Type B pancreatic cell (in vitro differentiated cells): Measurements from ENCODE around the gene GNAZ. TPM values are rescaled to one million over a fixed set of nuclear protein-coding genes. Genes with fewer than 3 reads are reported as not detected.

Experiments
- DNase-seq: peaks from one replicate; pipeline ENCODE4 v3.0.0; 2021; ENCODE audit warnings: mixed read lengths; ENCODE audit not compliant: unreplicated experiment; ENCODE audit errors: extremely low spot score
- H3K27ac Mint-ChIP-seq: 2 replicates; pipeline ENCODE4 v1.8.0; 2021; ENCODE audit warnings: mild to moderate bottlenecking, mixed read lengths
- H3K27me3 Mint-ChIP-seq: 2 replicates; pipeline ENCODE4 v1.8.0; 2021; ENCODE audit warnings: mixed read lengths
- H3K36me3 Mint-ChIP-seq: 2 replicates; pipeline ENCODE4 v1.8.0; 2021; ENCODE audit warnings: mixed read lengths
- H3K4me1 Mint-ChIP-seq: one replicate; pipeline ENCODE4 v1.8.0; 2021; ENCODE audit warnings: mixed read lengths; ENCODE audit not compliant: unreplicated experiment
- H3K4me3 Mint-ChIP-seq: 2 replicates; pipeline ENCODE4 v1.8.0; 2021; ENCODE audit warnings: mild to moderate bottlenecking, mixed read lengths
- H3K9me3 Mint-ChIP-seq: 2 replicates; pipeline ENCODE4 v1.8.0; 2021; ENCODE audit warnings: mixed read lengths
- total RNA-seq: library from RNA; stranded (reverse); gene quantifications from 2 replicates; pipeline ENCODE4 v1.2.1, GENCODE V29; 2021; ENCODE audit warnings: low replicate concordance
- TF ChIP-seq, protein P1 (sequence below): fragments of 200-600 bp; sonication (generic); conservative IDR thresholded peaks from 2 replicates; pipeline ENCODE4 v1.5.0; 2021; ENCODE audit warnings: antibody characterized with exemption, mild to moderate bottlenecking

The GNAZ gene
- total RNA-seq, 1 donor from 2014 or later: 14.4 TPM

DNA sequence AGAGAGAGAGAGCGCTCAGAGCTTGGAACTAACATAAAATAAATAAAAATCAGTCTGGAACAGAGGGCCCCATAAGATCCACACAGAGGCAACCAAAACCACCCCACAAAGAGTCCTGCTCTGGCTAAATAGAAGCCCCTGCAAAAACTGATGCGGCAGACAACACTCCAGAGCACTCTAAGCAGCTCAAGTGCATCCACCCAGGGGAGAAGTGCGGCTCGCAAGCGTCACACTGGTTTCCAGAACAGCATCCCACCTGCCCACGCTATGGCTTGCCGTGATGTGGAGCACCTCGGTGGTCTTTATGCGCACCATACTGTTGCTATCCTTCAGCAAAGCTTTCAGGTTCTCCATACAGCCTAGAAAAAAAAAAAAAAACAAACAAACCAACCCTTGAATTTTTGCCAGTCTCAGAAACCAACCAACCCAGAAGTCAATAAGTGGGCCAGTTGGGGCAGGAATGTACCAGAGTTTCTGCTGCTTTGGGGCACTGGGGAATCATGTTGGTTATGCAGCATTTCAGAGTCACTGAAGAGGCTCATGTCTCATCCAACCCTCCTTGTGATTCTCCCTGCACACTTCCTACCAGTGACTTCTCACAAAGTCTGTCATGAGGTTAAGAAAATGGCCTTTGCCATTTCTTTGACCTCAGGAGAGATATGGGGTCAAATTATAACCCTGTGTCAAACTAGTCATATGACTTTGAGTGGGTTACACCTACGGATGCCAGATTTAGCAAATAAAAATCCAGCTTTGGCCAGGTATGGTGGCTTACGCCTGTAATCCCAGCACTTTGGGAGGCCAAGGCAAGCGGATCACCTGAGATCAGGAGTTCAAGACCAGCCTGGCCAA lies 68.5 kb downstream of the GNAZ start:
- Mint-ChIP-seq H3K4me3 (no peak overlapping the region), H3K27ac (peak overlapping the region; percentile 23)

DNA sequence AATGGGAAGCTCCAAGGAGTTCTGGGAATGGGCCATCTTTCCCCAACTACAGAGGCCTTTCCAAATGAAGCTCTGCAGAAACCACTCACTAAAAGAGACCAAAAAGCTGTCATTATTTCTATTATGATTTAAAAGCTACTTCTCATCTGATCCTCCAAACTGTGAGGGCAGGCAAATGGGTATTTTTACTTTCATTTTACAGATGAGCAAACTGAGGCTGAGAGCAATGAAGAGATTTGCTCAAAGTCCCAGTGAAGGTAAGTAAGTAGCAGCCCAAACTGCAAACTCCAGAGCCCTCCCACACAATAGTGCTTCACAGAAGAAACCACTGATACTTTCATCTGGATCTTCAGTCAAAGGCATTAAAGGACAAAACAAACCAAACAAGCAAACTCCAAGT lies 70.1 kb downstream of the GNAZ start:
- TF ChIP-seq, protein P1, sequence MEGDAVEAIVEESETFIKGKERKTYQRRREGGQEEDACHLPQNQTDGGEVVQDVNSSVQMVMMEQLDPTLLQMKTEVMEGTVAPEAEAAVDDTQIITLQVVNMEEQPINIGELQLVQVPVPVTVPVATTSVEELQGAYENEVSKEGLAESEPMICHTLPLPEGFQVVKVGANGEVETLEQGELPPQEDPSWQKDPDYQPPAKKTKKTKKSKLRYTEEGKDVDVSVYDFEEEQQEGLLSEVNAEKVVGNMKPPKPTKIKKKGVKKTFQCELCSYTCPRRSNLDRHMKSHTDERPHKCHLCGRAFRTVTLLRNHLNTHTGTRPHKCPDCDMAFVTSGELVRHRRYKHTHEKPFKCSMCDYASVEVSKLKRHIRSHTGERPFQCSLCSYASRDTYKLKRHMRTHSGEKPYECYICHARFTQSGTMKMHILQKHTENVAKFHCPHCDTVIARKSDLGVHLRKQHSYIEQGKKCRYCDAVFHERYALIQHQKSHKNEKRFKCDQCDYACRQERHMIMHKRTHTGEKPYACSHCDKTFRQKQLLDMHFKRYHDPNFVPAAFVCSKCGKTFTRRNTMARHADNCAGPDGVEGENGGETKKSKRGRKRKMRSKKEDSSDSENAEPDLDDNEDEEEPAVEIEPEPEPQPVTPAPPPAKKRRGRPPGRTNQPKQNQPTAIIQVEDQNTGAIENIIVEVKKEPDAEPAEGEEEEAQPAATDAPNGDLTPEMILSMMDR: no peak
- no peak overlapping the region for H3K4me3 Mint-ChIP-seq
- peaks cover 28% of the 10 kb centered on the region for H3K4me1 Mint-ChIP-seq
- H3K27ac Mint-ChIP-seq: no peak overlapping the region
- no peaks in the 10 kb centered on the region for H3K27me3 Mint-ChIP-seq
- H3K36me3 Mint-ChIP-seq: no peaks in the 10 kb centered on the region
- DNase-seq: no peak
- no peaks in the 10 kb centered on the region for H3K9me3 Mint-ChIP-seq

More for the DNA sequence above, 68.5 kb downstream of the GNAZ start:
- no peaks in the 10 kb centered on the region for H3K36me3 Mint-ChIP-seq
- H3K4me1 Mint-ChIP-seq: peaks cover 23% of the 10 kb centered on the region
- H3K27me3 Mint-ChIP-seq: no peaks in the 10 kb centered on the region
- no peak for DNase-seq
- TF ChIP-seq, protein P1: no peak
- H3K9me3 Mint-ChIP-seq: no peaks in the 10 kb centered on the region

DNA sequence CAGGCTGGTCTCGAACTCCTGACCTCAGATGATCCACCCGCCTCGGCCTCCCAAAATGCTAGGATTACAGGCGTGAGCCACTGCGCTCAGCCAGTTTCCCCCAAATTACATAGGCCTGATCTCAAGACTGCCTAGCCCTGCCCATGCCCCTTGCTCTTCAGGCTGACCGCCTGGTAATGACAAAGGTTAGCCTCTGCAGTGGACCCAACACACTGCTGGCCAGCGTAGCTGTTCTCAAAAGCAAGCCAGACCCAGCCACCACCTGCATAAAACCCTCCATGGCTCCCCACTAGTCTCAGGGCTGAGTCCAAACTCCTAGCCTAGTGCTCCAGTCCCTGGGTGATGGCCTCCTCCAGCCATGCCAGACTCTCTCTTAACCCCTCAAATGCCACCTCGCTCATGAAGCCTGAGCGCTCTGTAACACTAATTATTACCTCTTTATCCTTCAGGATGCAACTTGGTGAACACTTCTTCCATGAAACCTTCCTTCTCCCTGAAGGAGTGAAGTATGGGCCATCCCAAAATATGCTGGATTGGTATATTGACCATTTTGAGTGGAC lies 72.3 kb downstream of the GNAZ start:
- peaks cover 37% of the 10 kb centered on the region for H3K4me1 Mint-ChIP-seq
- H3K27me3 Mint-ChIP-seq: no peaks in the 10 kb centered on the region
- no peaks in the 10 kb centered on the region for H3K9me3 Mint-ChIP-seq
- no peaks in the 10 kb centered on the region for H3K36me3 Mint-ChIP-seq
- TF ChIP-seq, protein P1: no peak
- H3K27ac Mint-ChIP-seq: peak overlapping the region; percentile 84
- peak overlapping the region; percentile 77 for H3K4me3 Mint-ChIP-seq
- DNase-seq: no peak

DNA sequence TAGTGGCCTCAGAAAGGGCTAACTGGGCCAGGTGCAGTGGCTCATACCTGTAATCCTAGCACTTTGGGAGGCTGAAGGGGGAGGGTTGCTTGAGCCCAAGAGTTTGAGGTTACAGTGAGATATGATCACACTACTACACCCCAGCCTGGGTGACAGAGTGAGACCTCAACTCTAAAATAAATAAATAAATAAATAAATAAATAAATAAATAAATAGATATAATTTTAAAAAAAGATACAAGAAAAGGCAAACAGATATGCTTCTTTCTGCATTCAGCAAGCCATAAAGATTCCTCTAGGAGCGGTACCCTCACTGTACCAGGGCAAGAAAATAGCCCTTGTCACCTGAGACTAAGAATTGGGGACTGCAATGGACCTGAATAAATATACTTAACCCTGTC lies 72.8 kb downstream of the GNAZ start:
- no peak for DNase-seq
- Mint-ChIP-seq H3K36me3 (no peaks in the 10 kb centered on the region), H3K9me3 (no peaks in the 10 kb centered on the region), H3K27me3 (no peaks in the 10 kb centered on the region), H3K27ac (peak overlapping the region; percentile 84), H3K4me1 (peaks cover 37% of the 10 kb centered on the region), H3K4me3 (no peak overlapping the region)
- TF ChIP-seq, protein P1: no peak

DNA sequence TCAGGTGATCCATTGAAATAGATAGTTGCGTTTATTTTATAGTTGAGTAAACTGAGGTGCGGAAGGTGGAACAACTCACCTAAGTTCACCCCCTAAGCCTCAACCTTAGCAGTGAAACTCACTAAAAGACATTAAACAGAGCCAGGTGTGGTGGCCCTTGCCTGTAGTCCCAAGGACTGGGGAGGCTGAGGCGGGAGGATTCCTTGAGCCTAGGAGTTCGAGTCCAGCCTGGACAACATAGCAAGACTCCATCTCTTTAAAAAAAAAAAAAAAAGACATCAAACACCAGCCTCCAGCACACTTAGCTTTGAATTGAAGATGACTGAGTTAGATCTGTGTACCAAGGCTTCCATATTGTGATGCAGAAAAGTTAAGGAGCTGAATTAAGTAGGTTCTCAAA lies 74.1 kb downstream of the GNAZ start:
- Mint-ChIP-seq H3K4me3 (no peak overlapping the region), H3K27me3 (no peaks in the 10 kb centered on the region)

More for the DNA sequence above, 74.1 kb downstream of the GNAZ start:
- TF ChIP-seq, protein P1: no peak
- Mint-ChIP-seq H3K36me3 (no peaks in the 10 kb centered on the region), H3K4me1 (peaks cover 32% of the 10 kb centered on the region), H3K9me3 (no peaks in the 10 kb centered on the region), H3K27ac (peak overlapping the region; percentile 37)
- no peak for DNase-seq
